ENCODE results near the gene PEBP1. TPM values are rescaled to one million over a fixed set of nuclear protein-coding genes. Genes with fewer than 3 reads are reported as not detected.

PEBP1 gene
- total RNA-seq, 1 donor, result 185 TPM

GRCh38 chr12:118109088-118109487 lies 26.8 kb upstream of the PEBP1 start:
- Histone ChIP-seq H4K20me1 (ENCODE audit: insufficient read depth, low read length) (no peaks in the 10 kb centered on the region), H3K4me2 (ENCODE audit: insufficient read depth, low read length) (no peak overlapping the region), H3K27ac (ENCODE audit: low read depth, low read length) (no peak overlapping the region), H2AFZ (ENCODE audit: low read length) (no peak overlapping the region), H3K4me3 (ENCODE audit: insufficient read depth, low read length) (no peak overlapping the region), H3K9me3 (ENCODE audit: low read depth, low read length) (no peaks in the 10 kb centered on the region), H3K36me3 (ENCODE audit: insufficient read depth, low read length) (no peaks in the 10 kb centered on the region), H3K4me1 (ENCODE audit: insufficient read depth, low read length) (no peaks in the 10 kb centered on the region), H3K79me2 (ENCODE audit: insufficient read depth, low read length) (no peaks in the 10 kb centered on the region), H3K27me3 (ENCODE audit: insufficient read depth, low read length) (no peaks in the 10 kb centered on the region)
- TF ChIP-seq CTCF (IDR thresholded peaks at IDR 0.05; ENCODE audit: extremely low read depth, low read depth, low read length), result no peak
- DNase-seq (ENCODE audit: insufficient read length, low spot score, missing footprints), result no peak

GRCh38 chr12:118119449-118119879 lies 16.5 kb upstream of the PEBP1 start:
- no peak overlapping the region for H3K4me3 ChIP-seq (ENCODE audit: insufficient read depth, low read length)
- H3K79me2 ChIP-seq (ENCODE audit: insufficient read depth, low read length), result no peaks in the 10 kb centered on the region
- no peak for TF ChIP-seq CTCF (IDR thresholded peaks at IDR 0.05; ENCODE audit: extremely low read depth, low read depth, low read length)
- H4K20me1 ChIP-seq (ENCODE audit: insufficient read depth, low read length), result no peaks in the 10 kb centered on the region
- no peaks in the 10 kb centered on the region for H3K27me3 ChIP-seq (ENCODE audit: insufficient read depth, low read length)
- H3K9me3 ChIP-seq (ENCODE audit: low read depth, low read length), result no peaks in the 10 kb centered on the region
- no peak overlapping the region for H2AFZ ChIP-seq (ENCODE audit: low read length)
- no peak overlapping the region for H3K27ac ChIP-seq (ENCODE audit: low read depth, low read length)
- H3K4me1 ChIP-seq (ENCODE audit: insufficient read depth, low read length), result no peaks in the 10 kb centered on the region
- no peak for DNase-seq (ENCODE audit: insufficient read length, low spot score, missing footprints)
- no peak overlapping the region for H3K4me2 ChIP-seq (ENCODE audit: insufficient read depth, low read length)
- no peaks in the 10 kb centered on the region for H3K36me3 ChIP-seq (ENCODE audit: insufficient read depth, low read length)

DNA sequence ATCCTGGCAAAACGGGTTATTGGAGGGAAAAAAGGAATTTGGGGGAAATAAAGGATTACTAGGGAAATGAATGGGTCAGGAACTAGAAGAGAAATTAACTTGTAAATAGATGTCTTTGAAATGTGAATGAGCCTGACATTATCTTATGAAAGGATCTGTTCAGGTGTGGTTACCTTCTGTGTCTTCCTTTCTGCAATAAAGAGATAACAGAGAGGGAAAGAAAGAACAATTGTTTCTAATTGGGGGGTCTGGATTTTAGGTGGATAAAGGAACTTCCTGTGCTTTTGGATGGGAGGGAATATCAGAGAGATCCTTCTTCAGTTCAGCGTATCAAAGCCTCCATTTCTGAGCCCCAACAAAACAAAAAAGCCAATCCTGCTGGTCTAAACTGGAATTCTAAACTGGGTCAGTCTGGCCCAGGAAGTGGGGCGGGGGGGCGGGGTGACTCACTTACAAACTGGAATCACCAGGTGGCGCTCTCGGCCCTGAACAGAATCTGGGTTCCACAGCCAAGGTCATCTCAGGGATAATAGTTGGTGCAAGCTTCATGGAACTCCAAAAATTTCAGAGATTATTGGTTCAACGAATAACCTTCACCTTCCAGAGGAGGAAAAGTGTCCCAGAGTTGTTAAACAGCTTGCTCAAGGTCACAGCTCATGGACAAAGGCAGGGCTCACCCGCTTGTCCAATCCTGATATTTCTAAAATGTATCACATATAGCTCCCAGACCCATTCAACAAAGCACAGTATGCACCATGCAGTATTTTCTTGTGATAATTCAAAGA lies 15.2 kb upstream of the PEBP1 start:
- H2AFZ ChIP-seq (ENCODE audit: low read length), result peak overlapping the region; percentile 92
- peak overlapping the region; percentile 92 for H3K27ac ChIP-seq (ENCODE audit: low read depth, low read length)
- H3K9me3 ChIP-seq (ENCODE audit: low read depth, low read length), result no peaks in the 10 kb centered on the region
- no peaks in the 10 kb centered on the region for H3K79me2 ChIP-seq (ENCODE audit: insufficient read depth, low read length)
- no peaks in the 10 kb centered on the region for H3K36me3 ChIP-seq (ENCODE audit: insufficient read depth, low read length)
- H3K4me2 ChIP-seq (ENCODE audit: insufficient read depth, low read length), result peak overlapping the region; percentile 45
- H3K27me3 ChIP-seq (ENCODE audit: insufficient read depth, low read length), result no peaks in the 10 kb centered on the region
- no peaks in the 10 kb centered on the region for H4K20me1 ChIP-seq (ENCODE audit: insufficient read depth, low read length)
- TF ChIP-seq CTCF (IDR thresholded peaks at IDR 0.05; ENCODE audit: extremely low read depth, low read depth, low read length), result peak; percentile 46
- DNase-seq (ENCODE audit: insufficient read length, low spot score, missing footprints), result peak; percentile 95
- H3K4me3 ChIP-seq (ENCODE audit: insufficient read depth, low read length), result peak overlapping the region; percentile 45
- H3K4me1 ChIP-seq (ENCODE audit: insufficient read depth, low read length), result no peaks in the 10 kb centered on the region

DNA sequence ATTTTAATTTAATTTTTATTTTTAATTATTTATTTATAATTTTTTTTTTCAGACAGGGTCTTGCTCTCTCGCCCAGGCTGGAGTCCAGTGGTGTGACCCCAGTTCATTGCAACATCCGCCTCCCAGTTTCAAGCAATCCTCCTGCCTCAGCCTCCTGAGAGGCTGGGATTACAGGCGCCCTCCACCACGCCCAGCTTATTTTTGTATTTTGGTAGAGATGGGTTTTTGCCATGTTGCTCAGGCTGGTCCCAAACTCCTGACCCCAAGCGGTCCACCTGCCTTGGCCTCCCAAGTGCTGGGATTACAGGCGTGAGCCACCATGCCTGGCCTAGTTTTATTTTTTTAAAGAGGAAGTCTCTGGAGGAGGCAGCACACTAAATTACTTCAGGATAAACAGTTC lies 13.7 kb upstream of the PEBP1 start:
- no peak for DNase-seq (ENCODE audit: insufficient read length, low spot score, missing footprints)
- no peaks in the 10 kb centered on the region for H3K4me1 ChIP-seq (ENCODE audit: insufficient read depth, low read length)
- no peak for TF ChIP-seq CTCF (IDR thresholded peaks at IDR 0.05; ENCODE audit: extremely low read depth, low read depth, low read length)
- H3K4me2 ChIP-seq (ENCODE audit: insufficient read depth, low read length), result no peak overlapping the region
- no peaks in the 10 kb centered on the region for H3K36me3 ChIP-seq (ENCODE audit: insufficient read depth, low read length)
- H3K27me3 ChIP-seq (ENCODE audit: insufficient read depth, low read length), result no peaks in the 10 kb centered on the region
- H3K27ac ChIP-seq (ENCODE audit: low read depth, low read length), result no peak overlapping the region
- no peaks in the 10 kb centered on the region for H3K79me2 ChIP-seq (ENCODE audit: insufficient read depth, low read length)
- H4K20me1 ChIP-seq (ENCODE audit: insufficient read depth, low read length), result no peaks in the 10 kb centered on the region
- H2AFZ ChIP-seq (ENCODE audit: low read length), result no peak overlapping the region
- no peak overlapping the region for H3K4me3 ChIP-seq (ENCODE audit: insufficient read depth, low read length)
- no peaks in the 10 kb centered on the region for H3K9me3 ChIP-seq (ENCODE audit: low read depth, low read length)
